Tibial artery (tissue), 4 donors: ENCODE results near the gene GRIK2.

Experiments
- DNase-seq, 2 donors: peaks; one replicate each; pipeline ENCODE4 v3.0.0-alpha.2; 2019
- H3K27ac ChIP-seq, 2 donors: fragments of 200-600 bp; sonication (generic) in 1 of 2; 1 replicate in 1 of 2; 2 replicates in 1 of 2; pipeline ENCODE4 v1.5.1; 2018 to 2019; ENCODE audit warnings: mild to moderate bottlenecking in 1 of 2
- H3K27me3 ChIP-seq, 2 donors: fragments of 200-600 bp; sonication (generic) in 1 of 2; one replicate each; pipeline versions ENCODE4 v1.5.1 to v1.6.0; 2016 to 2019
- H3K36me3 ChIP-seq, 3 donors: fragments of 200-600 bp; sonication (generic) in 2 of 3; one replicate each; pipeline ENCODE4 v1.5.1; 2016 to 2019; ENCODE audit warnings: mild to moderate bottlenecking in 2 of 3
- H3K4me1 ChIP-seq, 4 donors: fragments of 200-600 bp; sonication (generic) in 2 of 4; 1 replicate in 3 of 4; 2 replicates in 1 of 4; pipeline ENCODE4 v1.5.1; 2016 to 2019
- H3K4me3 ChIP-seq, 2 donors: fragments of 200-600 bp; sonication (generic) in 1 of 2; 1 replicate in 1 of 2; 2 replicates in 1 of 2; pipeline ENCODE4 v1.5.1; 2018 to 2019; ENCODE audit warnings: mild to moderate bottlenecking in 2 of 2
- H3K9me3 ChIP-seq, 3 donors: fragments of 200-600 bp; sonication (generic) in 1 of 3; one replicate each; pipeline ENCODE4 v1.5.1; 2016 to 2019
- intact Hi-C: fragments of 100-400 bp; cut with DNase I; formaldehyde crosslinking; loops from one replicate; pipeline ENCODE4 v1.15.0; 2023; ENCODE audit warnings: low total_unique reads
- TF ChIP-seq, protein P1 (sequence below), 2 experiments: fragments of 200-600 bp in 1 of 2; fragments of 450-650 bp in 1 of 2; IDR thresholded peaks; one replicate each; pipeline ENCODE4 v1.5.1; 2017 to 2019; ENCODE audit warnings: antibody characterized with exemption in 2 of 2, mild to moderate bottlenecking in 1 of 2, moderate library complexity in 1 of 2

Gene GRIK2

DNA sequence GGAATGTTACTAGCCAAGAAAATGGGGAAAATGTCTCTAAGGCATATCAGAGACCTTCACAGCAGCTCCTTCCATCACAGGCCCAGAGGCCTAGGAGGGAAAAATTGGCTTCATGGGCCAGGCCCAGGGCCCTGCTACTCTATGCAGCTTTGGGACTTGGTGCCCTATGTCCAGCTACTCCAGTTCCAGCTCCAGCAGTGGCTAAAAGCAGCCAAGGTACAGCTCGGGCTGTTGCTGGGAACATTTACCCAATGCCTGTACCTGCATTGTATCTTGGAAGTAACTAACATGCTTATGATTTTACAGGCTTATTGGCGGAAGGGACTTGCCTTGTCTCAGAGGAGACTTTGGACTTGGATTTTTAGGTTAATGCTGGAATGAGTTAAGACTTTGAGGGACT is 390.6 kb downstream of the GRIK2 start:
- Histone ChIP-seq H3K9me3 (no peaks in the 10 kb centered on the region), H3K4me1 (no peaks in the 10 kb centered on the region), H3K4me3 (no peak overlapping the region), H3K27me3 (no peaks in the 10 kb centered on the region), H3K36me3 (no peaks in the 10 kb centered on the region), H3K27ac (no peak overlapping the region)
- no peak for DNase-seq
- intact Hi-C loops = no loop called here
- TF ChIP-seq, protein P1, sequence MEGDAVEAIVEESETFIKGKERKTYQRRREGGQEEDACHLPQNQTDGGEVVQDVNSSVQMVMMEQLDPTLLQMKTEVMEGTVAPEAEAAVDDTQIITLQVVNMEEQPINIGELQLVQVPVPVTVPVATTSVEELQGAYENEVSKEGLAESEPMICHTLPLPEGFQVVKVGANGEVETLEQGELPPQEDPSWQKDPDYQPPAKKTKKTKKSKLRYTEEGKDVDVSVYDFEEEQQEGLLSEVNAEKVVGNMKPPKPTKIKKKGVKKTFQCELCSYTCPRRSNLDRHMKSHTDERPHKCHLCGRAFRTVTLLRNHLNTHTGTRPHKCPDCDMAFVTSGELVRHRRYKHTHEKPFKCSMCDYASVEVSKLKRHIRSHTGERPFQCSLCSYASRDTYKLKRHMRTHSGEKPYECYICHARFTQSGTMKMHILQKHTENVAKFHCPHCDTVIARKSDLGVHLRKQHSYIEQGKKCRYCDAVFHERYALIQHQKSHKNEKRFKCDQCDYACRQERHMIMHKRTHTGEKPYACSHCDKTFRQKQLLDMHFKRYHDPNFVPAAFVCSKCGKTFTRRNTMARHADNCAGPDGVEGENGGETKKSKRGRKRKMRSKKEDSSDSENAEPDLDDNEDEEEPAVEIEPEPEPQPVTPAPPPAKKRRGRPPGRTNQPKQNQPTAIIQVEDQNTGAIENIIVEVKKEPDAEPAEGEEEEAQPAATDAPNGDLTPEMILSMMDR (IDR thresholded peaks at IDR 0.05) = no peak

DNA sequence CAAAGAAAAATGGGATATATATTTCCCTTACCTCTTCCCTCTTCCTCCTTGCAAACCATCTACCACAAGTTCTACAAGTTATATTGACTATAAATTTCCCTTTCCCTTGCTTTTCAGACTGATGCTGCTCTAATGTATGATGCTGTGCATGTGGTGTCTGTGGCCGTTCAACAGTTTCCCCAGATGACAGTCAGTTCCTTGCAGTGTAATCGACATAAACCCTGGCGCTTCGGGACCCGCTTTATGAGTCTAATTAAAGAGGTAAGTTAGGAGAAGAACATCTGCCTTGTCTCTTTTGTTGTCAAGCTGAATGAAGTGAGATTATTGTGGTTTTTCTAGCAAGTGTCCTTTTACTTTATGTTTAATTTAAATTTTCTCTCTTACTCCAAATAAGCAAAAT is 406.0 kb downstream of the GRIK2 start:
- no peak overlapping the region for H3K4me3 ChIP-seq
- no peaks in the 10 kb centered on the region for H3K9me3 ChIP-seq
- intact Hi-C loops = no loop called here
- TF ChIP-seq, protein P1 (IDR thresholded peaks at IDR 0.05) = no peak
- H3K27ac ChIP-seq = no peak overlapping the region
- no peaks in the 10 kb centered on the region for H3K27me3 ChIP-seq
- no peak for DNase-seq
- H3K4me1 ChIP-seq = no peaks in the 10 kb centered on the region
- no peaks in the 10 kb centered on the region for H3K36me3 ChIP-seq

DNA sequence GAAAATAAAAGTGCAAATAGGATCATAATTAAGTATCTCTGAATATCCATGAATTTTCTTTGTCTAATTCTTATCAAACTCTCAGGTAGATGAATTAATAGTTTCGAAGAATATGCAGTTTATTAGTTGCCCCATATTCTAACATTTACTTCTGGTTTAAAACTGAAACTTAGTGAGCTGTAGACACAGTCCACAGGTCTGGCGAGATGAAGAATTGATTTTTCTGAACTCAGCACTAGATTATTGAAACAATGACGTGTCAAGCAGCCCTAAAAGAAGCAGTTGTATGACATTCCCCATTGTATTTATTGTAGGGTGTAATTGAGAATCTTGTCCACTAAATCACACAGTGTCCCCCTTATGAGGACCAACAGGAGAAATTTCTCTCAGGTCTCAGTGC is 407.1 kb downstream of the GRIK2 start:
- H3K27me3 ChIP-seq = no peaks in the 10 kb centered on the region
- intact Hi-C loops = no loop called here
- no peaks in the 10 kb centered on the region for H3K9me3 ChIP-seq
- TF ChIP-seq, protein P1 (IDR thresholded peaks at IDR 0.05) = no peak
- no peaks in the 10 kb centered on the region for H3K36me3 ChIP-seq
- no peak overlapping the region for H3K4me3 ChIP-seq
- DNase-seq = no peak
- H3K4me1 ChIP-seq = no peaks in the 10 kb centered on the region
- H3K27ac ChIP-seq = no peak overlapping the region

DNA sequence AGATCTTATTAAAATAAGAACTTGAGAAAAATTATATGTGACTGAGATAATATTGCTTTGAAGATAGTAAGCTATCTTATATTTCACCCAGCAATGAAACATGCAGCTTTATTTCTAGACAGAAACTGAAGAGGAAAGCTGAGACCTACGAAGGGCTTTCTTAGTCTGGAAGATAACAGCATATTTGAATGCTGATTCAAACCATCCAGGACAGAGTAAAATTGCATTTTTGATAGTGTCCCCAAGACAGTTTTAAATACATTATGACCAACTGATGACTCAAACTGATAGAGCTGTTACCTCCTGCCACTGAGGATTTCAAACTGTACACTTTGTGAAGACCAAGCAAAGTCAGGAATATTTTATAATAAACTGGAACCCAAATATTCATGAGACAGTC is 409.6 kb downstream of the GRIK2 start:
- TF ChIP-seq, protein P1 (IDR thresholded peaks at IDR 0.05) = no peak
- intact Hi-C loops = no loop called here

DNA sequence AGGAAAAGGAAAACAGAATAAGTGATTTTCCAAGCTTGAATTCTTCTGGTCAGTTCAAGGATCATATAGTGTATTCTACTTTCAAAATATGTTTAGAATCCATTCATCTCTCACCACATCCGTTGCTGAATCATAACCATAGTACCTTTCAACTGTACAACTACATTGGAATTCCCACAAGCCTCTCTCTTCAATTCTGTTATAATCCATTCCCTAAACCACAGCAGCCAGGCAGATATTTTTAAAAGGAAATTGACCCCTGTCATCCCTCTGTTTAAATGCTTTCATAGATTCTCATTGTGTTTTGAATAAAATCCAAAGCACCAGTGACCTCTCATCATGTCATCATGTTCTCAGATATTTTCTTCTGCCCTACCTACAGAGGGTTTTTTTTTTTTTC is 412.7 kb downstream of the GRIK2 start:
- intact Hi-C loops = no loop called here

More for the DNA sequence above, 409.6 kb downstream of the GRIK2 start:
- DNase-seq = no peak
- Histone ChIP-seq H3K4me3 (no peak overlapping the region), H3K9me3 (no peaks in the 10 kb centered on the region), H3K4me1 (no peaks in the 10 kb centered on the region), H3K36me3 (no peaks in the 10 kb centered on the region), H3K27ac (no peak overlapping the region), H3K27me3 (no peaks in the 10 kb centered on the region)

More for the DNA sequence above, 412.7 kb downstream of the GRIK2 start:
- Histone ChIP-seq H3K4me3 (no peak overlapping the region), H3K4me1 (no peaks in the 10 kb centered on the region), H3K27ac (no peak overlapping the region), H3K9me3 (no peaks in the 10 kb centered on the region), H3K27me3 (no peaks in the 10 kb centered on the region), H3K36me3 (no peaks in the 10 kb centered on the region)
- DNase-seq = no peak
- TF ChIP-seq, protein P1 (IDR thresholded peaks at IDR 0.05) = no peak
